Amniotic epithelial cell (primary cell): Measurements from ENCODE around the gene EBF4.
A peak's percentile ranks its signal among the peaks of the same experiment; 100 is the strongest.

Source experiments
- DNase-seq: peaks from one replicate; pipeline ENCODE4 v3.0.0-alpha.2; 2010; ENCODE audit warnings: low read depth

EBF4 gene

GRCh38 chr20:2742934-2743559 is 50.5 kb downstream of the EBF4 start:
- peak; percentile 45 for DNase-seq

DNA sequence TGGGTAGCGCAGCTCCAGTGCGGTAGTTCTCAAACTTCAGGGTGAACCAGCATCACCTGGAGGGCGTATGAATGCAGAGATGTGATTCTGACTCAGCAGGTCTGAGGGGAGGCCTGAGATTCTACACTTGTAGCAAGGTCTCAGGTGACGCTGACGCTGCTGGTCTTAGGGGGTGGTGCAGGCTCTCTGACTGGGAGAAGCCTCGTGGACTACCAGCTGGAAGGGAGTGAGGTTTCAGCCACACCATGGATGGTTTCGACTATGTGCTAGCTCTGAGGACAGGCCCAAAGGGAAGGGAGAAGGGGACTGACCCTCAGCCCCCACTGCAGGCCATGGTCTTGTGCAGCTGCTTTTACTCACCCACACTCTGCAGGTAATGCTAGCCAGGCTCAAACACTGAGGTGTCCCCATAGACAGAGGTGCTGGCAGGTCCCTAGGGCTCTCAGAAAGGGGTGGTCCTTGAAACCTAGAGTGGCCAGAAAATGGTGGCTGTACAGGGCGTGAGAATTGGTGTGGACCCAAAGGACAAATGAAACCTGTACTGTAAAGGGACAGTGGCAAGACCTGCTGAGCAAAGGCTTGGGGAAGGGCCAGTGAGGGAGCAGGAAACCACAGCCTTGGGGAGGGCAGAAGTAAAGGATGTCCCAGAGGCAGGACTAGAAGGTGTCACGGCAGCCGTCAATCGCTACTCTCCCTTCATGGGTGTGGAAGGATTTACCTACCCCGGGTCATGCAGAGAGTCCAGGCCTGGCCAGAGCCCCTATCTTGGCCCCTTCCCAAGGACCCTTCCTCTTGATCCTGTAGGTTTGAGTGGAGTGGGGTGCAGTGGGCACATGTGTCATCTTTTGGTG is 52.7 kb downstream of the EBF4 start:
- no peak for DNase-seq

GRCh38 chr20:2745936-2746635 is 53.5 kb downstream of the EBF4 start:
- DNase-seq = no peak

GRCh38 chr20:2746636-2747265 is 54.2 kb downstream of the EBF4 start:
- no peak for DNase-seq

- no peak for DNase-seq
These were observed 55.2 kb downstream of the EBF4 start for GRCh38 chr20:2747676-2748235.

DNA sequence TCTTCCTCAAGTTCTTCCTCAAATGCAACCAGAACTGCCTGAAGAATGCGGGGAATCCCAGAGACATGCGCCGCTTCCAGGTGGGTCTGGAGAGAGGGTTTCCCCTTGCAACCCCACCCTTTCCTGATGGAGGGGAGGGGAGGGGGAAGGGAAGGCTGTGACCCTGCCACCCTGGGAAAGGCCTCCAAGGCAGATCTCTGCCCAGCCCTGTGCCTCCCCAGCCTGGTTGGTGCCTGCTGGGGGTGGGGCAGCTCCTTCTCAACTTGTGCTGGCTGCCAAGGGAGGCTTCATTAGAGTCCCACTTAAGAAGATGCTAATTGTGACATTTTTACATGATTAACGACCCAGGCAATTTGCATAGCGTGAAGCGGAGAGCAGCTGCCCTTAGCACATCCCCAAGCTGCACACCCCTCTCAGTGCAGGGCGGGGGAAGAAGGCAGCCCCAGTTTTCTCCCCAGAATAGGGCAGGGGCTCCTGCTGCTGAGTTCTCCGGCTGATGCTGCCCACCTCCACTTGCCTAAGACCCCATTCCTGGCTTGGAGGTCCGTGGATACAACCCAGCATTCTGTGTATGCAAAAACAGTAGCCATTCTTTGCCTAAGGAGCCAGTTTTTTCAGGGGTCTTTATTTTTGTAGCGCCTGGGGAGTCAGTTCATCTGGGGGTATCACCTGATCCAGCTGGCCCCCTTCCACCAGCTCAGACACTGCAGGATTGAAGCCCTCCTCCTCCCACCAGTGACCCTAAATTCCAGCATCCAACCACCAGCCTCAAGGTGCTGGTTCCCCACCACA is 56.2 kb downstream of the EBF4 start:
- no peak for DNase-seq

- no peak for DNase-seq
These were observed 56.9 kb downstream of the EBF4 start for GRCh38 chr20:2749343-2749950.

DNA sequence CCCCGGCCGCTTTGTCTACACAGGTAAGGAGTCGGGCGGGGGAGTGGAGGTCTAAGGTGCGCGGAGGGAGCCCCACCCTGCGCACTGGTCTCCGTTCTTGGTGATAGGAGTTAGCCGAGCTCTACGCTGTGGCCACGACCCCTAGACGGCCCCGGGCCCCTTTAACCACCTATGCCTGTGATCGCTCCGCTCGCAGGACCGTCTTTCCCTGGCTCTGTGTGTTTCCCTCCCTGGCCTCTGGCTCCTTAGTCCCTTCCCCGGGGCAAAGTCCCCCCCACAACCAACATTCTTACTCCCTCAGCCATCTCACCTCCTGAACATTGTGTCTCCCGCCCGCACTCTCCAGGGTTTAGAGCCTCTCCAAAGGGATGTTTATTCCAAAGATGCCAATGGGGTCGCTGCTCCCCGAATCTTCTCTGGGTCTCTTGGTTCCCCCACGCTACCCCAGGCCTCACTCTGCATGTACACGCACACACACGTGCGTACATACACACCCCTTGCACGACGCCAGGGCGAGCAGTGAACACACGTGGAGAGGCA is 57.4 kb downstream of the EBF4 start:
- no peak for DNase-seq

DNA sequence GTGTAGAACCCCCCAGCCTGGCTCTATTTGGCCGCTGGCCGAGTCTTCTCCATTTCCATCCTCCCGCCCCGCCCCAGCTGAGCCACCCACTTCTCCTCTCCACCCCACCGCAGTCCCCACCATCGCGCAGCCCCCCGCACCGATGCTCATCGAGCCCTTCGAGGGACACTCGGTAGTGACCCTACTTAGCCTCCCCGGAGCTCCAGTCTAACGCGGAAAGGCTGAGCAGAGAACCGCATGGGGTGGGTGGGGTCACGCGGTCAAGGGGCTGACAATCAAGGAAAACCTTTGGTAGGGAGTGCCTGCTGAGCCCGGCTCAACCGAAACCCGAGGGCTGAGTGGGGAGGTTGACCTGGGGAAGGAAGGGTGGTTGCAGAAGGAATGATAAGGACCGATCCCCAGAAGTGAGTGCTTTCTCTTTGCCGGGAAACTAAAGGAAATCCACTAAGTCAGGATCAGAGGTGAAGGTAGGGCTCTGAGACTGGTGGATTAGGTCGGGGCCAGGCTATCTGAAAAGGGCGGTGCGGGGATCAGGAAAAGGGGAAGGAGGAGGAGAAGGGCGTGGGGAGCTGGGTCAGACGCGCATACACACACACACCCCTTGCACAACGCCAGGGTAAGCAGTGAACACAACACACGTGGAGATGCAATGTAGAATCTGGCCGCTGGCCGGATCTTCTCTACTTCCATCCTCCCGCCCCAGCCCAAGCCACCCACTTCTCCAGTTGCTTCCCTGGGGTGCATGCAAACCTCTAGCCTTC is 58.1 kb downstream of the EBF4 start:
- DNase-seq = peak; percentile 66

- DNase-seq = no peak
These were observed 58.8 kb downstream of the EBF4 start for GRCh38 chr20:2751347-2751877.

DNA sequence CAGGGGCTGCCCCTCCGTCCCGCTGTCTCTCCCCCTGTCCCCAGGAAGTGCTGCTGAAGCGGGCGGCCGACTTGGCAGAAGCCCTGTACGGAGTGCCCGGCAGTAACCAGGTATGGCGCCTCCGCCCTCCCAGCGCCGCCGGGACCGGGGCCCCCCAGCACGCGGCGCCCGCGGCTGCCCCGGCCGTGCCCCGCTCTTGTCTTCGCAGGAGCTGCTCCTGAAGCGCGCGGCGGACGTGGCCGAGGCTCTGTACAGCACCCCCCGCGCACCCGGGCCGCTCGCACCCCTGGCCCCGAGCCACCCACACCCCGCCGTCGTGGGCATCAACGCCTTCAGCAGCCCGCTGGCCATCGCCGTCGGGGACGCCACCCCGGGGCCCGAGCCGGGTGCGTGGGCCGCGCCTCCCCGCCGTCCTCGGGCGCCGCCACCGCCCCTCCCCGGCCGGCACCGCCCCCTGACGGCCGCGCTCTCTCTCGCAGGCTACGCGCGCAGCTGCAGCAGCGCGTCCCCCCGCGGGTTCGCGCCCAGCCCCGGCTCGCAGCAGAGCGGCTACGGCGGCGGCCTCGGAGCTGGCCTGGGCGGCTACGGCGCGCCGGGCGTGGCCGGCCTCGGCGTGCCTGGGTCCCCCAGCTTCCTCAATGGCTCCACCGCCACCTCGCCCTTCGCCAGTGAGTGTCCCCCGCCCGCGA is 59.4 kb downstream of the EBF4 start:
- DNase-seq = no peak

DNA sequence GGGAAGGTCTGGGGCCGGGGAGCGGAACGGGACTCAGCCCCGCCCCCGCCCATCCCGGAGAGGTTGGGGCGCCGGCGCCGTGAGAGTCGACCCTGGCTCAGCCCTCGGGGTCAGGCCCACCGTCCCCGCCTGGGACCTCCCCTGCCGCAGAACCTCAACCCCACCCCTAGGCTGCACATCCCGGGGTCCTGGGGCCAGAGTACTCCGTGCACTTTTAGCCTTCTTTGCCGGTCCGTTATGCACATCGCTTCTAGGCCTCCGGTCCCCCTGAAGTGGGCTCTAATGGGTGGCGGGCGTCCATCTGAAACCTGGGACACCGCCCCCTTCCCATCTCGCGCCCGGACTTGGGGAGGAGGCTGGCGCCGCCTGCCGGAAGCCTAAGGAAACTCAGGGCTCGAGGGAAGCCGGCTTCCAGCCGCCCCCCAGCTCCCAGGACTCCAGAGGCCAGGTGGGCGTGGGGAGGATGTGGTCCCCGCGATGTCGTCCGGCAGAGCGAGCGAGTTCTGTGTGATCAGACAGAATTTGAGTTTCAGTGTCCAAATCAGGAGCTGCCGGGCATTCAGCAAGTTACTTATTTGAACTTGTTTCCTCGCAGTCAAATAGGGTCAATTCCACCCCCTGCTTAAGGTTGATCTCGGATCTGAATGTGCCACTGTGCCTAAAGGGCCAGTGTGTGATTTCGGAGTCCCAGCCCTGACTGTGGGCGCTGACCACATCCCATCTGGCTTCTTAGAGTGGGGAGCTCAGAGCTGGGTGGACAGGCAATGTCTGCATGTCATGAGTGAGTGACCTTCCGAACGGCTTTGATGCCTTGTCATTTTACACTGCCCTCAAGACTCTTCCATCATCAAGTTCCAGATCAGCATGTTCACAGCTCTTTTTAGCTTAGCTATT is 60.2 kb downstream of the EBF4 start:
- peak; percentile 14 for DNase-seq

- DNase-seq = no peak
These were observed 61.0 kb downstream of the EBF4 start for GRCh38 chr20:2753461-2754040.

DNA sequence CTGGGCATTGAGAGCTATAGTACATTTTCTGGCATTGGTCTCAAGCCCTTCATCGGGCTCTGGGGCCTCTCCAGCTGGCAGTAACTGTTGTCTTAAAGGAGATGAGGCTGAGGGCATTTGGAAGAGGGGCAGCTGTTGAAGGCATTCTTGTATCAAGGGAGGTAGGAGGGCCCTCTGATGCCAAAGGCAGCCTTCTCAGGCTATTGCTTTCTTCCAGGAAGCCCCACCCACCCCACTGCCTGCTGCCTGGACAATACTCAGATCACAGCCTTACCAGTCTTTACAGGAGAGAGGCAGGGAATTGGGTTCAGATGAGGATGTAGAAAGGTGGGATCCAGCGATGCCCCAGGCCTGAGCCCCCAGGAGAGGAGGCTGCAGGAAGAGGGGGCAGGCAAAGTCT is 61.8 kb downstream of the EBF4 start:
- DNase-seq = no peak

GRCh38 chr20:2755451-2756055 is 63.0 kb downstream of the EBF4 start:
- DNase-seq = no peak

GRCh38 chr20:2756056-2756611 is 63.6 kb downstream of the EBF4 start:
- DNase-seq = peak; percentile 48

DNA sequence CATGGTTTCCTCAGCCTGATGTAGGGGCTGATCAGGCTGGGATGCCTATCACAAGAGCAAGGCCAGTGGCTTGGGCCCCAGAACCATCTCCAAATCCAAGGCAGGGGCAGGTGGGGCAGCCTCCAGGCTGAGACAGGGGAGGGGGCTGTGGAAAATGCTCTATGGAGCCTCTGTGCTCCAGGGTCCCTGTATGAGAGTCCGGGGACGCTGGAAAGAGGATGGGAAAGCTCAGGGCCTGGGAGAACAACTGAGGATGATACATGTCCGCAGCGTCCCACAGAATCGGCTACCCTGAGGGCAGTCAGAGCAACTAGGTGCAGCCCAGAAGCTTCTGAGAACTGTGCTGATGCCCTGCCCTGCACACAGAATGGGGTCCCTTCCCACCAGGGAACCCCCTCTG is 64.4 kb downstream of the EBF4 start:
- no peak for DNase-seq
